GM23338 (cell line): ENCODE results near the gene TNIP1. TPM values are rescaled to one million over a fixed set of nuclear protein-coding genes. Genes with fewer than 3 reads are reported as not detected.

Experiments
- ATAC-seq: fragments of 200-7000 bp; cut with Tn5 transposase; 3 replicates; pipeline ENCODE4 v1.9.1; 2020
- DNase-seq: peaks from one replicate; pipeline ENCODE4 v3.0.0-alpha.2; 2015; ENCODE audit warnings: low spot score
- H2AFZ ChIP-seq: fragments of 200-600 bp; sonication (generic); 2 replicates; pipeline ENCODE4 v1.8.0; 2016; ENCODE audit warnings: antibody characterized with exemption, mild to moderate bottlenecking, moderate library complexity
- H3F3A ChIP-seq: fragments of 200-600 bp; sonication (generic); replicated peaks from 2 replicates; pipeline ENCODE4 v1.8.0; 2017; ENCODE audit warnings: antibody characterized with exemption, mixed run types, low read depth
- H3K27ac ChIP-seq: fragments of 200-600 bp; sonication (generic); 2 replicates; pipeline ENCODE4 v1.6.1; 2016; ENCODE audit warnings: low read depth
- H3K27me3 ChIP-seq: fragments of 200-600 bp; sonication (generic); 2 replicates; pipeline ENCODE4 v1.8.0; 2016; ENCODE audit warnings: mild to moderate bottlenecking, mixed run types, moderate library complexity; ENCODE audit not compliant: insufficient read depth
- H3K36me3 ChIP-seq: fragments of 200-600 bp; sonication (generic); 2 replicates; pipeline ENCODE4 v1.8.0; 2016; ENCODE audit warnings: mild to moderate bottlenecking; ENCODE audit not compliant: insufficient read depth
- H3K4me1 ChIP-seq: fragments of 200-600 bp; sonication (generic); 2 replicates; pipeline ENCODE4 v1.8.0; 2016; ENCODE audit warnings: mild to moderate bottlenecking, moderate library complexity; ENCODE audit not compliant: insufficient read depth
- H3K4me2 ChIP-seq: fragments of 200-600 bp; sonication (generic); 2 replicates; pipeline ENCODE4 v1.7.1; 2017; ENCODE audit warnings: mixed run types
- H3K4me3 ChIP-seq: fragments of 200-600 bp; sonication (generic); 2 replicates; pipeline ENCODE4 v1.6.1; 2016; ENCODE audit warnings: mixed run types
- H3K79me2 ChIP-seq: fragments of 200-600 bp; sonication (generic); replicated peaks from 2 replicates; pipeline ENCODE4 v1.8.0; 2017; ENCODE audit warnings: mild to moderate bottlenecking; ENCODE audit not compliant: insufficient read depth
- H3K9me2 ChIP-seq: fragments of 200-600 bp; sonication (generic); 2 replicates; pipeline ENCODE4 v1.8.0; 2017; ENCODE audit not compliant: insufficient read depth
- H4K20me1 ChIP-seq: fragments of 200-600 bp; sonication (generic); replicated peaks from 2 replicates; pipeline ENCODE4 v1.8.0; 2017; ENCODE audit warnings: mild to moderate bottlenecking; ENCODE audit not compliant: insufficient read depth
- H3K27ac Mint-ChIP-seq: 2 replicates; pipeline ENCODE4 v1.8.0; 2020; ENCODE audit warnings: inconsistent platforms, mild to moderate bottlenecking, moderate library complexity, mixed read lengths
- H3K27me3 Mint-ChIP-seq: 3 replicates; pipeline ENCODE4 v1.8.0; 2022; ENCODE audit warnings: low read depth, mild to moderate bottlenecking, moderate library complexity, mixed read lengths, inconsistent platforms; ENCODE audit not compliant: insufficient read depth, poor library complexity
- H3K36me3 Mint-ChIP-seq: 3 replicates; pipeline ENCODE4 v1.8.0; 2021; ENCODE audit warnings: low read depth, mild to moderate bottlenecking, inconsistent platforms, moderate library complexity, mixed read lengths
- H3K4me1 Mint-ChIP-seq: 3 replicates; pipeline ENCODE4 v1.8.0; 2020; ENCODE audit warnings: mild to moderate bottlenecking, inconsistent platforms, mixed read lengths
- H3K4me3 Mint-ChIP-seq: 3 replicates; pipeline ENCODE4 v1.8.0; 2021; ENCODE audit warnings: moderate library complexity, mild to moderate bottlenecking, inconsistent platforms, mixed read lengths
- H3K9me3 Mint-ChIP-seq: 3 replicates; pipeline ENCODE4 v1.8.0; 2020; ENCODE audit warnings: moderate library complexity, mild to moderate bottlenecking, inconsistent platforms, mixed read lengths
- CTCF ChIP-seq, 2 experiments: fragments of 200-600 bp in 1 of 2; sonication (generic) in 1 of 2; conservative IDR thresholded peaks; 2 replicates each; pipeline versions ENCODE4 v1.5.1 to v1.6.1; 2016 to 2017; ENCODE audit warnings: antibody characterized with exemption in 2 of 2, low read depth in 2 of 2, mild to moderate bottlenecking in 2 of 2, moderate library complexity in 1 of 2
- ETS1 ChIP-seq: IDR thresholded peaks from 2 replicates; pipeline ENCODE4 v1.6.1; 2016; ENCODE audit warnings: antibody characterized with exemption
- EZH2 ChIP-seq: fragments of 200-600 bp; sonication (generic); IDR thresholded peaks from one replicate; pipeline ENCODE4 v1.8.0; 2017; ENCODE audit warnings: antibody characterized with exemption, mild to moderate bottlenecking, low read depth; ENCODE audit not compliant: unreplicated experiment
- EZH2phosphoT487 ChIP-seq: fragments of 200-600 bp; sonication (generic); IDR thresholded peaks from one replicate; pipeline ENCODE4 v1.8.1; 2018; ENCODE audit warnings: antibody characterized with exemption; ENCODE audit not compliant: unreplicated experiment
- JUNB ChIP-seq: IDR thresholded peaks from one replicate; pipeline ENCODE4 v1.6.1; 2016; ENCODE audit warnings: antibody characterized with exemption; ENCODE audit not compliant: unreplicated experiment
- NANOG ChIP-seq: IDR thresholded peaks from 2 replicates; pipeline ENCODE4 v1.6.1; 2016; ENCODE audit warnings: antibody characterized with exemption, borderline replicate concordance
- POLR2AphosphoS5 ChIP-seq: IDR thresholded peaks from 2 replicates; pipeline ENCODE4 v1.6.1; 2016; ENCODE audit warnings: antibody characterized with exemption, low read depth
- REST ChIP-seq: IDR thresholded peaks from one replicate; pipeline ENCODE4 v1.6.1; 2018; ENCODE audit warnings: antibody characterized with exemption; ENCODE audit not compliant: unreplicated experiment
- STAT1 ChIP-seq: IDR thresholded peaks from one replicate; pipeline ENCODE4 v1.6.1; 2016; ENCODE audit warnings: antibody characterized with exemption; ENCODE audit not compliant: unreplicated experiment
- ZNF114 ChIP-seq: fragments of 250-450 bp; sonication (Bioruptor Pico); IDR thresholded peaks from 2 replicates; pipeline ENCODE4 v1.5.0; 2020; ENCODE audit warnings: mild to moderate bottlenecking, moderate library complexity
- ZNF331 ChIP-seq: fragments of 250-450 bp; sonication (Bioruptor Pico); IDR thresholded peaks from 2 replicates; pipeline ENCODE4 v1.5.0; 2020; ENCODE audit warnings: low read depth, mild to moderate bottlenecking, moderate library complexity
- ZNF462 ChIP-seq: fragments of 250-450 bp; sonication (Bioruptor Pico); IDR thresholded peaks from 2 replicates; pipeline ENCODE4 v1.5.0; 2020; ENCODE audit warnings: mild to moderate bottlenecking, moderate library complexity
- polyA plus RNA-seq: library from polyadenylated mRNA; unstranded; fragments of >200 nt; fragmentation: Nextera tagmentation; extraction: Ambion mirVana; gene quantifications from 2 replicates; pipeline ENCODE4 v1.2.1, GENCODE V29; 2016
- total RNA-seq: library from RNA; depleted of rRNA; stranded (reverse); fragments of >200 nt; shearing (Covaris generic); gene quantifications from 2 replicates; pipeline ENCODE4 v1.2.3, GENCODE V29; 2014

The TNIP1 gene
- total and polyA plus RNA-seq, 2 experiments from 2014 or later = 10.3 to 29.6 TPM

GRCh38 chr5:151074557-151074956, 6.3 kb downstream of the TNIP1 start (continued):
- TF ChIP-seq POLR2AphosphoS5 (no peak), ETS1 (no peak), ZNF114 (CRISPR knock-in tag) (no peak)

- peaks cover 4% of the 10 kb centered on the region for H3K27me3 Mint-ChIP-seq
- H3K36me3 Mint-ChIP-seq = no peaks in the 10 kb centered on the region
- no peak overlapping the region for H3K4me2 ChIP-seq
- no peak for ATAC-seq
- H3K4me3 Mint-ChIP-seq = no peak overlapping the region
- no peaks in the 10 kb centered on the region for H3K9me3 Mint-ChIP-seq
- no peaks in the 10 kb centered on the region for H3K36me3 ChIP-seq
- no peaks in the 10 kb centered on the region for H3K4me1 Mint-ChIP-seq
- H4K20me1 ChIP-seq = peaks cover 18% of the 10 kb centered on the region
- TF ChIP-seq EZH2 (no peak), STAT1 (no peak), CTCF (conservative IDR thresholded peaks at IDR 0.05; ENCODE audit: low read depth in 2 of 2) (no peak), JUNB (no peak), REST (no peak), ZNF331 (no peak), POLR2AphosphoS5 (no peak), ZNF462 (CRISPR knock-in tag) (no peak), ZNF114 (CRISPR knock-in tag) (no peak), NANOG (no peak), ETS1 (no peak), EZH2phosphoT487 (no peak)
- no peaks in the 10 kb centered on the region for H3K9me2 ChIP-seq
- no peaks in the 10 kb centered on the region for H3K4me1 ChIP-seq
- no peak overlapping the region for H3K4me3 ChIP-seq
- no peaks in the 10 kb centered on the region for H3F3A ChIP-seq
- no peak overlapping the region for H2AFZ ChIP-seq
- H3K27ac ChIP-seq = no peak overlapping the region
- DNase-seq = no peak
- H3K79me2 ChIP-seq = peaks cover 17% of the 10 kb centered on the region
- no peak overlapping the region for H3K27ac Mint-ChIP-seq
- H3K27me3 ChIP-seq = no peaks in the 10 kb centered on the region
Observed at GRCh38 chr5:151073280-151073679, 7.6 kb downstream of the TNIP1 start.
